ENCODE measurements around the gene NR1H3.
"Not testable (repeated sequence)": the region's sequence is repeated elsewhere in the genome, so short reads cannot be mapped to it uniquely, and the experiment has no call there.

The NR1H3 gene

DNA sequence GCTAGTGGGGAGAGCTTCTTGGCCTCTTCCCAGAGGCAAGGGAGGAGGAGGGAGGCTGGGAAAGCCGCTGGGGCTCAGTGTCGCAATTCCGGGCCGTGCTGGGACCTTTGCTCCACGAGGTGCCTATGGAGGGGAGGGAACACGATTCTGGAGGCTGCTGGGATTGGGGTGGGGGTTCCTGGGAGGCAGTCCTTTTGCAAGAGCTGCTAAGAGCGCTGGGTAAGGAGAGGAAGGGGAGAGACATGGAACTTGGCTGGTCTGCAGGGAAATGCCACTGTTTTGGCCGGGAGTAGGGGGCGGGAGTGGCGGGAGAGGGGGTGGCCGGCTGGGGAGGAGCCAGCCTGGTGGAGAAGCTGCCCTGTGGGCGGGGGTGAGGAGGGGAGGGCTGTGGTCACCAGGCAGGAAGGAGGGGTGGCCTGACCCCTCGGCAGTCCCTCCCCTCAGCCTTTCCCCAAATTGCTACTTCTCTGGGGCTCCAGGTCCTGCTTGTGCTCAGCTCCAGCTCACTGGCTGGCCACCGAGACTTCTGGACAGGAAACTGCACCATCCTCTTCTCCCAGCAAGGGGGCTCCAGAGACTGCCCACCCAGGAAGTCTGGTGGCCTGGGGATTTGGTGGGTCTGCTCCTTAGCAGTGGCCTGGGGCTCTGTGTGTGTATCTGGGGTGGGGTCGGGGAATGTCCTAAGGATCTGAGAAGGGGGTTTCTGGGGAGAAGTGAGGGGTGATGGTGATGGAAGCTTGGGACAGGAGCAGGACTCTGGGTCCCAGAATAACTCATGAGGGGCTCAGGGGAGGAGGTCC lies at the start of gene NR1H3:
Gene NR1H3 (plus strand): TSS at position 480 of the 800 bp plus-strand sequence. CDS start 1,221 bp downstream, outside the sequence.
- no peak for DNase-seq

DNA sequence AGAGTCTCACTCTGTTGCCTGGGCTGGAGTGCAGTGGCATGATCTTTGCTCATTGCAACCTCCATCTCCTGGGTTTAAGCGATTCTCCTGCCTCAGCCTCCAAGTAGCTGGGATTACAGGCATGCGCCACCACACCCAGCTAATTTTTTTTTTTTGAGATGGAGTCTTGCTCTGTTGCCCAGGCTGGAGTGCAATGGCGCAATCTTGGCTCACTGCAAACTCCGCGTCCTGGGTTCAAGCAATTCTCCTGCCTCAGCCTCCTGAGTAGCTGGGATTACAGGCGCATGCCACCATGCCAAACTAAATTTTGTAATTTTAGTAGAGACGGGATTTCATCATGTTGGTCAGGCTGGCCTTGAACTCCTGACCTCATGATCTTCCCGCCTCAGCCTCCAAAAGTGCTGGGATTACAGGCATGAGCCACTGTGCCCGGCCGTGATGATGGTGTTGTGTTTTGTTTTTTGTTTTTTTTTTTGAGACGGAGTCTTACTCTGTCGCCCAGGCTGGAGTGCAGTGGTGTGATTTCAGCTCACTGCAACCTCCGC lies 49.7 kb upstream of the NR1H3 start:
- DNase-seq: not testable (repeated sequence)

DNA sequence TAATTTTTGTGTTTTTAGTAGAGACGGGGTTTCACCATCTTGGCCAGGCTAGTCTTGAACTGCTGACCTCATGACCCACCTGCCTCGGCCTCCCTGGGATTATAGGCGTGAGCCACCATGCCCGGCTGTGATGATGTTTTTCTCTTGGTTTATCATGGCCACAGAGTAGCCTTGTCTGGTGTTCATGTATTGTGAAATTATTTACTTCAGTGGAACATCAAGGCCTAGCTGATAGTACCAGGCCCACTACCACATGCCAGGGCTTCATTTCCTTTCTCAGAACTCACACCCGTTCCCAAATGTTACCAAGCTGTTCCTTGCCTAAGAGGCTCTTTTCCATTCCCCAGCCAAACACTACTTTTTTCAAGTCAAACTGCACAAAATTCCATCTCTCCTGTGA lies 49.2 kb upstream of the NR1H3 start:
- DNase-seq: no peak

DNA sequence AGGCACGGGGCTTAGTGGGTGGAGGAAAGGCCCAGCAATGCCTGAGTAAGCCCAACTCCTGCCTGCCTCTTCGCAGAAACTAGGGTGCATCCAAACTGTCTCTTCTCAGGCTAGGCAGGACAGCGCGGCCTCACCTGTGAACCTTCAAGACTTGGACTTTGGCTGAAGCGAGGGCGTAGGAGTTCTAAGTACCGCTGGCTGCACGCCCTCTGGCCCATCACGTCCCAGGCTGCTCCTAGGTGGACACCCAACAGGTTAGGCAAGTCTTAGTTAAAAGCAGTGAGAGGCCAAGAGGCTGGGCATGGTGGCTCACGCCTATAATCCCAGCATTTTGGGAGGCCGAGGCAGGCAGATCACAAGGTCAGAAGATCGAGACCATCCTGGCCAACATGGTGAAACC lies 44.9 kb upstream of the NR1H3 start:
- no peak for DNase-seq

- peak; percentile 92 for DNase-seq
Observed at GRCh38 chr11:47213950-47214565, 43.7 kb upstream of the NR1H3 start.

- peak; percentile 28 for DNase-seq
Observed at GRCh38 chr11:47215366-47215910, 42.4 kb upstream of the NR1H3 start.

- peak; percentile 16 for DNase-seq
Observed at GRCh38 chr11:47216121-47216798, 41.5 kb upstream of the NR1H3 start.

DNA sequence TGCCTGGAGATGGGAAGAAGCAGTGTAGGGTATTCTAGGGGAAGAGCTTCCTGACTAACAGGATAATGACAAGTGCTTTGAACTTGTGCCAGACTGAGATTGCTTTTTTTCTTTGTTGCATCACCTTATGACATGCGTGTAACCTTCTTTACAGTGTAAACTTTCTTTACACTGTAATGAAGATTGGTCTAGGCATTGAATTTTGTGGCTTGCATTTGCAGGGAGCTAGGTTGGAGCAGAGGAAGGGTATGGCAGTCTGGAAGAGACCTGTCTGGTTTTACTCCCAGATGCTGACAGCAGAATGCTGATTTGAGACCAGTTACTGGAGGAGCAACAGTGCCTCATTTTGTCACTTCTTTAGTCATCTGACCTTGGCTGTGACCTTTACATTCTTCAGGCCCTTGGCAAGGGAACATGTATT lies 37.4 kb upstream of the NR1H3 start:
- DNase-seq: no peak

GRCh38 chr11:47222696-47223095 lies 35.1 kb upstream of the NR1H3 start:
- DNase-seq: no peak

DNA sequence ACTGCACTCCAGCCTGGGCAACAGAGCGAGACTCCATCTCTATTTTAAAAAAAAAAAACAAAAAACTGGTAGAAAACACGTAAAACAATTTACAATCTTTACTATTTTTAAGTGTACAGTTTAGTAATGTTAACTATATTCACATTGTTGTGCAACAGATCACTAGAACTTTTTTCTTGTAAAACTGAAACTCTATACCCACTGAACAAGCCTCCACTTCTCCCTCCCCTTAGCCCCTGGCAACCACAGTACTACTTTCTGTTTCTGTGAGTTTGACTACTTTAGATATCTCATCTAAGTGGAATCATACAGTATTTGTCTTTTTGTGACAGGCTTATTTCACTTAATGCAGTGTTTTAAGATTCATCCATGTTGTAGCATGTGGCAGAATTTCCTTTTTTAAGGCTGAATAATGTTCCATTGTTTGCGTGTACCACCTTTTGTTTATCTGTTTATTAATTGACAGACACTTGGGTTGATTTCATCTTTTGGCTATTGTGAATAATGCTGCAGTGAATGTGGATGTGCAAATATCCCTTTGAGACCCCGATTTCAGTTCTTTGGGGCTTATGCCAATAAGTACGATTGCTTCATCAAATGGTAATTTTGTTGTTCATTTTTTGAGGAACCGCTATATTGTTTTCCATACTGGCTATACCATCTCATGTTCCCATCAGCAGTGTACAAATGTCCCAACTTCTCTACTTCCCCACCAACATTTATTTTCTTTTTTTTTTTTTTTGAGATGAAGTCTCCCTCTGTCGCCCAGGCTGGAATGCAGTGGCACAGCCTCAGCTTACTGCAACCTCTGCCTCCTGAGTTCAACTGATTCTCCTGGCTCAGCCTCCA lies 32.0 kb upstream of the NR1H3 start:
- DNase-seq: no peak

DNA sequence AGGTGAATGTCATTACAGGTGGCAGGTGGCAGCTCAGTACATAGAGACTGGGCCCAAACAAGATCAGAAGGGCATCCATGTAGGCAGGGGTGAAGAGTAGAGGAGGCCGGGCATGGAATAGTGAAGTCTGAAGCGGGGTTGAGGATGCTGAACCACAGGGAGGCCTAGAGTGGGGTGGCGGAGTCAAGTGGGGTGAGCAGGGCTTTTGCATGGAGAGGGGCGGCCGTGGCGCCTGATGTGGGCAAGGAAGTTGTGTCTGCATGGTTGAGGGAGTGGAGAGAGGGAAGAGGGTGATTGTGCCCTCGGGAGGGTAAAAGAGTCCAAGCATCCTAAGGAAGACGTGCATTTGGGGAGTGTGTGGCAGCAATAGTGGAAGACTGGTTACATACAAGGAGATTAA lies 28.6 kb upstream of the NR1H3 start:
- no peak for DNase-seq

GRCh38 chr11:47233051-47233450 lies 24.7 kb upstream of the NR1H3 start:
- DNase-seq: no peak

DNA sequence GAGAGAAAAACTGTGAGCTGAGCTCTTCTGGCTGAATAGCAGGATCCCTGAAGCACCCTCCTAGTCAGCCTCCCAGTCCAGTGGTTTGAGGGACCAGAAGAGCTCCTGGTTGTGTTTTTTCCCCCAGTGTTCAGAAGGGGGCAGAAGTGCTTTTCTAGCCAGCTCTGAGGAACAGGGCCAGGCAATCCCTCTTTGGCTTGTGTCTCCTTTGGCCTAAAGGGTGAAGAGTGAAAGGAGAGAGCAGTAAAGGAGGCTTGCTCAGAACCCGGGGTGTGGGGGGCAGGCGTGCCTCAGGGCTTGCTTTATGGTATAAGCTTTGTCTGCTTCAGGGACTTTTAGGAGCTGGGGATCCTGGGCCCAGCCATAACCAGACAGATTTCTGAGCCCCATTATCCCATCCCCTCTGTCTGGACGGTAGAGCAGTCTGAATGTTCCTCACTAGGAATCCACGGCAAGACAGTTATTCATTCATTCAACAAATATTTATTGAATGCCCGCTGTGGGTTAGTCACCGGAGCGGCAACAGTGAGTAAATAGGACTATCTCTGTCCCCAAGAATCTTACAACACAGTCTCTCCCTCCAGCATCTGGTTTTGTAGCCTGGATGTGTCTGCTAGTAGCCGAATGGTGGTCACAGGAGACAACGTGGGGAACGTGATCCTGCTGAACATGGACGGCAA lies 23.7 kb upstream of the NR1H3 start:
- peak; percentile 4 for DNase-seq

GRCh38 chr11:47234669-47235100 lies 23.1 kb upstream of the NR1H3 start:
- DNase-seq: peak; percentile 64

DNA sequence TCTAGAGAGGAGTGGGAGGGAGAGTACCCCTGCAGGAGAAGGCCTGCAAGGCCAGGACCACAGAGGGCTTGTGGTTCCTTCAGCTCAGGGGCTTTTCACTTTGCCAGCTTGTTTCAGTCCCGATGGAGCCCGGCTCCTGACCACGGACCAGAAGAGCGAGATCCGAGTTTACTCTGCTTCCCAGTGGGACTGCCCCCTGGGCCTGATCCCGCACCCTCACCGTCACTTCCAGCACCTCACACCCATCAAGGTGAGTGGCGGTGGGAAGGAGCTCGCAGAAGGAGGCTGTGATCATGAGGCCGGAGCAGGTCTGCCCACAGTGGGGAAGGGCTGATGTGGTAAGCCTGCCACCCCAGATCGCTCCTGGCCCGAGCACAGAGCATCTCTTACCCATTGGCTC lies 22.6 kb upstream of the NR1H3 start:
- no peak for DNase-seq

DNA sequence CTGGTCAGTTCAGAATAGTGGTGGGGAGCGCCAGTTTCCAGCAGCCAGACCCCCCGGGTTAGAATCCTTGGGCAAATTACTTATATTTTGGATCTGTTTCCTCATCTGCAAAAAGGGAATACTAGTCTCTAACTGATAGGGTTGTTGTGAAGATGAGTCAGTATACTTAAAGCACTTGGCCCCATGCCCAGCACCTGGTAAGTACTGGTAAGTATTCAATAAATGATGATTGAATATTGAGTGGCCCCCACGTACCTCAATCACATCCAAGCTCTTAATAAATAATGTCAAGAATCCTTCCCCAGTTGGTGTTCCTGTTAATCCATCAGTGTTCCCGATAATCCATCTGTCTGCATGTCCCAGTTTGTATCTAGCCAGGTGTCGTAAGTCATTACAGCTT lies 21.3 kb upstream of the NR1H3 start:
- DNase-seq: no peak

GRCh38 chr11:47239852-47240251 lies 17.9 kb upstream of the NR1H3 start:
- DNase-seq: no peak

- no peak for DNase-seq
Observed at GRCh38 chr11:47241841-47242301, 15.9 kb upstream of the NR1H3 start.

DNA sequence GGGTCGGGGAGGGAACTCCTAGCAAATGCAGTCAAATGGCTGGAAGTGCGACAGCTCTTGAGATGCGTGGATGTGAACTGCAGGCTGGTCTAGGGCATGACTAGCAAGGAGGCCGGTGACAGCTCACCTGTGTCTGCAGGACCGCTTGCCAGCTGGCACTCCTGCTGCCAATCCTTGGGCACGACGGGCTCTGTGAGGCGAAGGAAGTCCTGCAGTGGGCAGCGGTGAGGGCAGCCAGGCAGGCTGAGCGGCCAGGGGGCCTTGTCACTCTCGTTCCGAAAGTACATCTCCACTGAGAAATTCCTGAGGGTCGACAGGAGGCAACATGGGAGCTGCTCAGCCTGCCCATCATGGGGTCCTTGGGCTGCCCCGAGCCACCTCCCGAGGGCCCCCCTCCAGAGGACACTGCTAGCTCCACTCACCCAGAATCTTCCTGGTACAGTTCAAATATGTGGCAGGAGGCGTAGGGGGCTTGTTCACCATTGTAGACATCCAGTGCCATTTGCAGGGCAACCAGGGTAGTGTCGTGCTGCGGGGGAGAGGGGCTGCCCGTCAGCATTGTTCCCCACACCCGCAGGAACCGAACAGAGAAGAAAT lies 15.1 kb upstream of the NR1H3 start:
- no peak for DNase-seq

- no peak for DNase-seq
Observed at GRCh38 chr11:47243454-47243853, 14.3 kb upstream of the NR1H3 start.

Data from NCI-H1092 (cell line).